ENCODE measurements around the gene QSOX2.
A peak's percentile ranks its signal among the peaks of the same experiment; 100 is the strongest.

QSOX2 gene

GRCh38 chr9:136171009-136171800 is 74.4 kb downstream of the QSOX2 start:
- DNase-seq, result no peak

DNA sequence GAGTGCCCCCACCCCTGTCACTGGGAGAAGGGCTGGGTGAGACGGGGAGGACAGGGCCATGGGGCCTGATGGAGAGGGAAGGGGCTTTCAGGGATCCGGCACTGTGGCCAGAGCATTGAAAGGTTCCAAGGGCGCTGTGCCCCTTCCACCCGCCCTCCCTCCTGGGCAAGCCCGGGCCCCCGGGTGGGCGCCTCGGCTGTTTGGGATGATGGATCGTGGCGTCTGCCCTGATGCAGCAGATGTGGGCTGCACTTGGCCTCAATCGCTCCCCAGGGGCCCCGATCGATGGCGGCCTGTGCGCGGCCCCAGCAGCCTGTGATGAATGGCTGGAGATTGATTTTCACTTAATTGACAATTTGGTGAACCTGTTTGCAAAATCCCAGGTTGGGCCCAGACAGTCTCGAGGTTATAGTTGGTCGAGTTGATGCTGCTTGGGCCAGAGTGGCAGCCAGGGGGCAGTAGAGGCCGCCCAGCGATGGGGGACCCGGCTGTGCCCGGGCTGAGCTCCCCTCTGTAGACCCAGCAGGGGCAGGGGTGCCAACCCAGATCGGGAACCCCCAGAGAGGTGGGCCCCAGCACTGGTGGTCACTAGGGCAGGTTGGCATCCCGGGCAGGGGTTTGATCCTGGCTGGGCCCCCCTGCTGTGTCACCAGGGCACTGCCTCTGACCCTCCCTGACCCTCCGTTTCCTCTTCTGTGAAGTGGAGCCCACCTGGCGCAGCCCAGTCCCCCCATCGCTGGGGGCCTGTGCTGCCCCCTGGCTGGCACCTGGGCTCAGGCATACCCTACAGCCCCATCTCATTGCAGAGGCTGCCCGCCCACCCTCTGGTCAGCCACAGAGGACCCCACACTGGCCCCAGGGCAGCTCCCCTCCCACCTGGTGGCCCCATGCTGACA is 75.4 kb downstream of the QSOX2 start:
- DNase-seq, result peak; percentile 22

- DNase-seq, result no peak
Observed at GRCh38 chr9:136169495-136169894, 76.1 kb downstream of the QSOX2 start.

- no peak for DNase-seq
Observed at GRCh38 chr9:136163248-136163850, 82.3 kb downstream of the QSOX2 start.

- DNase-seq, result no peak
Observed at GRCh38 chr9:136160995-136161610, 84.5 kb downstream of the QSOX2 start.

DNA sequence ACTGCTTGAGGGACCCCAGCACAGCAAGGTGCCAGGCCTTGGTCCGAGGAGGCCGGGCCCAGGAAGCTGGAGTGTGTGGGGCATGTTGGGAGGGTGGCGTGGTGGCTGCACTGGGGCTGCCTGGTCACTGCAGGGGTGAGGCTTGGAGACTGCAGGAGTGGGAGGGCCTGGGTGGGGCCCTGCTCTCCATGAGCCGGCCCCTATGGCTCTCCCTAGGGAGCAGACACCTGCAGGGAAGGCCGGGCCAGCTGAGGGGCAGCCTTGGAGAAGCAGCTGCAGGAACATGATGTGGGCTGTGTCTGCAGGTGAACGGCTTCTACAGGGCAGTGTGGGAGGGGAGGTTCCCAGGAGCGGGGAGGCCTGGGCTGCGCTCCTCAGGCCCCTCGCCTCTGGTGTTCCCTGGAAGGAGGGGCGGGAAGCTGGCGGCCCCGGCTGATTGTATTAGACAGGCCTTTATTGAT is 85.2 kb downstream of the QSOX2 start:
- no peak for DNase-seq

- no peak for DNase-seq
Observed at GRCh38 chr9:136159851-136160250, 85.8 kb downstream of the QSOX2 start.

- DNase-seq, result no peak
Observed at GRCh38 chr9:136157477-136158265, 87.9 kb downstream of the QSOX2 start.

All from EL (cell line).